HEK293 (cell line): ENCODE measurements around the gene KLK13.

Experiments used
- CTCF ChIA-PET: fragments of 350-600 bp; formaldehyde crosslinking; extraction: SDS; loops from one replicate; lab custom pipeline; 2021; ENCODE audit warnings: antibody characterized with exemption; lab: Yijun Ruan, JAX
- POLR2A ChIA-PET: fragments of 300-600 bp; formaldehyde crosslinking; extraction: SDS; loops from one replicate; lab custom pipeline; 2020; ENCODE audit warnings: antibody characterized with exemption, inconsistent platforms; lab: Yijun Ruan, JAX
- H3K27ac ChIP-seq: fragments of 200-500 bp; sonication (Bioruptor generic); 2 replicates; pipeline ENCODE4 v1.5.1; 2014; ENCODE audit warnings: low read depth, low read length, control low read depth, inconsistent platforms; ENCODE audit errors: extremely low read depth
- H3K36me3 ChIP-seq, 2 experiments: fragments of 200-500 bp in 1 of 2; sonication (Bioruptor generic) in 1 of 2; 1 replicate in 1 of 2; 2 replicates in 1 of 2; pipeline ENCODE4 v1.5.1; 2014 to 2017; ENCODE audit warnings: inconsistent platforms in 2 of 2, low read length in 2 of 2; ENCODE audit not compliant: control insufficient read depth in 2 of 2, insufficient read depth in 1 of 2
- H3K4me1 ChIP-seq: fragments of 200-500 bp; sonication (Bioruptor generic); 2 replicates; pipeline ENCODE4 v1.5.1; 2014; ENCODE audit warnings: mild to moderate bottlenecking, low read length, inconsistent platforms; ENCODE audit not compliant: control insufficient read depth, insufficient read depth
- H3K4me3 ChIP-seq: 2 replicates; pipeline ENCODE4 v1.5.1; 2011; ENCODE audit warnings: low read depth, mild to moderate bottlenecking, control low read depth, low read length, moderate library complexity
- H3K9me3 ChIP-seq: fragments of 200-500 bp; sonication (Bioruptor generic); 2 replicates; pipeline ENCODE4 v1.5.1; 2014; ENCODE audit warnings: low read depth, low read length, inconsistent platforms; ENCODE audit not compliant: control insufficient read depth, insufficient read depth
- ATF2 ChIP-seq: fragments of 450-650 bp; formaldehyde crosslinking; IDR thresholded peaks from 2 replicates; pipeline ENCODE4 v1.5.1; 2016; ENCODE audit warnings: missing biosample characterization, missing genetic modification characterization, low read depth
- CTCF ChIP-seq: fragments of 450-650 bp; formaldehyde crosslinking; IDR thresholded peaks from 2 replicates; pipeline ENCODE4 v1.5.1; 2016; ENCODE audit warnings: missing biosample characterization, missing genetic modification characterization
- GLIS1 ChIP-seq: fragments of 450-650 bp; formaldehyde crosslinking; IDR thresholded peaks from 2 replicates; pipeline ENCODE4 v1.5.1; 2016; ENCODE audit warnings: missing biosample characterization, missing genetic modification characterization
- PATZ1 ChIP-seq: fragments of 450-650 bp; formaldehyde crosslinking; IDR thresholded peaks from 2 replicates; pipeline ENCODE4 v1.5.1; 2016; ENCODE audit warnings: missing biosample characterization, missing genetic modification characterization
- PRDM10 ChIP-seq: fragments of 450-650 bp; formaldehyde crosslinking; IDR thresholded peaks from 2 replicates; pipeline ENCODE4 v1.5.1; 2016; ENCODE audit warnings: missing biosample characterization, missing genetic modification characterization
- ZFP69B ChIP-seq: fragments of 450-650 bp; formaldehyde crosslinking; IDR thresholded peaks from 2 replicates; pipeline ENCODE4 v1.5.1; 2016; ENCODE audit warnings: missing biosample characterization, missing genetic modification characterization
- ZNF138 ChIP-seq: fragments of 450-650 bp; formaldehyde crosslinking; IDR thresholded peaks from 2 replicates; pipeline ENCODE4 v1.5.1; 2016; ENCODE audit warnings: missing biosample characterization, missing genetic modification characterization, borderline replicate concordance
- ZNF2 ChIP-seq: fragments of 450-650 bp; formaldehyde crosslinking; IDR thresholded peaks from 2 replicates; pipeline ENCODE4 v1.5.1; 2016; ENCODE audit warnings: missing biosample characterization, missing genetic modification characterization
- ZNF311 ChIP-seq: fragments of 450-650 bp; formaldehyde crosslinking; IDR thresholded peaks from 2 replicates; pipeline ENCODE4 v1.5.1; 2017; ENCODE audit warnings: missing biosample characterization, missing genetic modification characterization, borderline replicate concordance
- ZNF341 ChIP-seq: fragments of 450-650 bp; formaldehyde crosslinking; IDR thresholded peaks from 2 replicates; pipeline ENCODE4; 2016; ENCODE audit warnings: low read depth, missing biosample characterization, missing genetic modification characterization
- ZNF433 ChIP-seq: fragments of 450-650 bp; formaldehyde crosslinking; IDR thresholded peaks from 2 replicates; pipeline ENCODE4 v1.5.1; 2016; ENCODE audit warnings: missing biosample characterization, missing genetic modification characterization, low read depth
- ZNF518A ChIP-seq: fragments of 450-650 bp; formaldehyde crosslinking; conservative IDR thresholded peaks from 2 replicates; pipeline ENCODE4 v1.5.1; 2016; ENCODE audit warnings: low read depth, missing biosample characterization, missing genetic modification characterization
- ZNF654 ChIP-seq: fragments of 450-650 bp; formaldehyde crosslinking; IDR thresholded peaks from 2 replicates; pipeline ENCODE4 v1.5.1; 2016; ENCODE audit warnings: low read depth, missing biosample characterization, missing genetic modification characterization
- ZNF658 ChIP-seq: fragments of 450-650 bp; formaldehyde crosslinking; IDR thresholded peaks from 2 replicates; pipeline ENCODE4; 2016; ENCODE audit warnings: missing biosample characterization, missing genetic modification characterization
- ZNF670 ChIP-seq: fragments of 450-650 bp; formaldehyde crosslinking; IDR thresholded peaks from 2 replicates; pipeline ENCODE4 v1.5.1; 2016; ENCODE audit warnings: missing biosample characterization, missing genetic modification characterization, low read depth
- ZNF701 ChIP-seq: fragments of 450-650 bp; formaldehyde crosslinking; IDR thresholded peaks from 2 replicates; pipeline ENCODE4 v1.5.1; 2016; ENCODE audit warnings: missing biosample characterization, missing genetic modification characterization

The KLK13 gene

GRCh38 chr19:51097166-51097738 is 32.4 kb upstream of the KLK13 start:
- H3K4me1 ChIP-seq, result peaks cover 13% of the 10 kb centered on the region
- ChIA-PET CTCF (interaction anchor here (0.6 to 7.0 kb wide), 24 partner anchors 11 to 559 kb away, joined by 3 to 177 read pairs (median 4); partner anchors contain the start of genes CTU1 and KLK10), POLR2A (interaction anchor here (0.8 kb wide), 1 partner anchor 292 kb away, joined by 3 read pairs; no protein-coding TSS in a partner anchor)
- H3K36me3 ChIP-seq, result peaks cover 7 to 28% of the 10 kb centered on the region in 2 experiments; a peak in 2 of 3 replicates
- no peak overlapping the region for H3K4me3 ChIP-seq
- H3K9me3 ChIP-seq, result no peaks in the 10 kb centered on the region
- TF ChIP-seq ZNF518A (tag by site-specific recombination) (no peak), ZNF670 (tag by site-specific recombination) (no peak), GLIS1 (tag by site-specific recombination) (0 out of 2 replicates have a peak, but pooled peaks have one; percentile 5), PATZ1 (tag by site-specific recombination) (no peak), ZNF654 (tag by site-specific recombination) (peak; percentile 15; the same call in 1 of the 2 replicates), CTCF (tag by site-specific recombination) (peak; percentile 53), PRDM10 (peak; percentile 80), ZNF2 (tag by site-specific recombination) (no peak)
- no peak overlapping the region for H3K27ac ChIP-seq

GRCh38 chr19:51096473-51097165 is 31.7 kb upstream of the KLK13 start:
- no peak overlapping the region for H3K4me3 ChIP-seq
- no peaks in the 10 kb centered on the region for H3K9me3 ChIP-seq
- POLR2A ChIA-PET, result interaction anchor here (0.8 kb wide), 1 partner anchor 292 kb away, joined by 3 read pairs; no protein-coding TSS in a partner anchor
- peaks cover 17% of the 10 kb centered on the region for H3K4me1 ChIP-seq
- H3K36me3 ChIP-seq, result peaks cover under 1 to 26% of the 10 kb centered on the region in 2 experiments; a peak in 2 of 3 replicates
- no peak overlapping the region for H3K27ac ChIP-seq
- CTCF ChIA-PET, result interaction anchor here (0.5 to 7.0 kb wide), 39 partner anchors 11 to 1763 kb away, joined by 3 to 177 read pairs (median 4); partner anchors contain the start of genes CTU1 and KLK10
- TF ChIP-seq ZNF311 (tag by site-specific recombination) (no peak), ZNF138 (tag by site-specific recombination) (no peak), ZNF433 (tag by site-specific recombination) (no peak), ZNF658 (tag by site-specific recombination) (no peak), ZNF701 (tag by site-specific recombination) (no peak), ZFP69B (tag by site-specific recombination) (no peak), ZNF341 (tag by site-specific recombination) (peak; percentile 46), ZNF654 (tag by site-specific recombination) (0 out of 2 replicates have a peak, but pooled peaks have one; percentile 2), ATF2 (tag by site-specific recombination) (no peak)
